ENCODE data around the gene SCP2.

SCP2 gene

GRCh38 chr1:53068314-53069099 is 141.4 kb downstream of the SCP2 start:
- no peak for DNase-seq

- DNase-seq = no peak
Measured at GRCh38 chr1:53069265-53069662, 142.2 kb downstream of the SCP2 start.

- DNase-seq = no peak
Measured at GRCh38 chr1:53069663-53070327, 142.7 kb downstream of the SCP2 start.

- no peak for DNase-seq
Measured at GRCh38 chr1:53070621-53071020, 143.5 kb downstream of the SCP2 start.

GRCh38 chr1:53071167-53071865 is 144.2 kb downstream of the SCP2 start:
- DNase-seq = no peak

GRCh38 chr1:53071915-53072314 is 144.8 kb downstream of the SCP2 start:
- no peak for DNase-seq

GRCh38 chr1:53073287-53073686 is 146.2 kb downstream of the SCP2 start:
- DNase-seq = no peak

GRCh38 chr1:53073868-53074311 is 146.8 kb downstream of the SCP2 start:
- no peak for DNase-seq

- no peak for DNase-seq
Measured at GRCh38 chr1:53074313-53075154, 147.5 kb downstream of the SCP2 start.

- peak in 1 of 2 donors; percentile 21 for DNase-seq
Measured at GRCh38 chr1:53075206-53075605, 148.1 kb downstream of the SCP2 start.

- no peak for DNase-seq
Measured at GRCh38 chr1:53075761-53076163, 148.7 kb downstream of the SCP2 start.

- DNase-seq = no peak
Measured at GRCh38 chr1:53076165-53076564, 149.1 kb downstream of the SCP2 start.

- DNase-seq = no peak
Measured at GRCh38 chr1:53076721-53077598, 149.9 kb downstream of the SCP2 start.

- no peak for DNase-seq
Measured at GRCh38 chr1:53077599-53077965, 150.5 kb downstream of the SCP2 start.

GRCh38 chr1:53078333-53079101 is 151.4 kb downstream of the SCP2 start:
- DNase-seq = no peak

GRCh38 chr1:53079251-53079650 is 152.2 kb downstream of the SCP2 start:
- no peak for DNase-seq

GRCh38 chr1:53080041-53080440 is 153.0 kb downstream of the SCP2 start:
- no peak for DNase-seq

GRCh38 chr1:53080769-53081168 is 153.7 kb downstream of the SCP2 start:
- no peak for DNase-seq

- DNase-seq = no peak
Measured at GRCh38 chr1:53081384-53082066, 154.4 kb downstream of the SCP2 start.

- no peak for DNase-seq
Measured at GRCh38 chr1:53082826-53083455, 155.9 kb downstream of the SCP2 start.

Data from inflammatory macrophage (primary cell).